Testis (tissue), 2 donors: ENCODE measurements around the gene TSR1.
"Not testable (repeated sequence)": the region's sequence is repeated elsewhere in the genome, so short reads cannot be mapped to it uniquely, and the experiment has no call there.

Experiments
- CTCF ChIP-seq, 3 experiments: fragments of 450-650 bp in 2 of 3; fragments of 200-600 bp in 1 of 3; sonication (generic) in 1 of 3; IDR thresholded peaks; one replicate each; pipeline ENCODE4 v1.5.1; 2016 to 2019; ENCODE audit warnings: antibody characterized with exemption in 3 of 3, mild to moderate bottlenecking in 2 of 3, moderate library complexity in 1 of 3
- POLR2A ChIP-seq: fragments of 450-650 bp; IDR thresholded peaks from one replicate; pipeline ENCODE4 v1.6.1; 2017; ENCODE audit warnings: antibody characterized with exemption, mild to moderate bottlenecking, moderate library complexity

- not testable (repeated sequence) for TF ChIP-seq CTCF (IDR thresholded peaks at IDR 0.05); POLR2A
Observed at GRCh38 chr17:2316916-2317205, 19.4 kb downstream of the TSR1 start.
